PC-9 (cell line): ENCODE data around the gene SLC45A2. TPM values are rescaled to one million over a fixed set of nuclear protein-coding genes. Genes with fewer than 3 reads are reported as not detected.

Source experiments
- BruUV-seq: library from RNA; stranded (reverse); fragments of 400-500 nt; replicated peaks from 2 replicates; lab custom pipeline; 2021; lab: Mats Ljungman, UMichigan
- CTCF ChIA-PET: fragments of 300-600 bp; sonication (Branson Sonifier 250); formaldehyde crosslinking; loops from one replicate; lab custom pipeline; 2022; ENCODE audit warnings: antibody characterized with exemption; lab: Charles Lee
- POLR2A ChIA-PET: fragments of 300-600 bp; sonication (Branson Sonifier 250); formaldehyde crosslinking; loops from one replicate; lab custom pipeline; 2022; ENCODE audit warnings: antibody characterized with exemption; ENCODE audit not compliant: unreplicated experiment; lab: Charles Lee
- DNase-seq, 2 experiments: peaks; one replicate each; pipeline versions ENCODE4 v3.0.0 to v3.0.0-alpha.2; 2015 to 2022; ENCODE audit warnings: mixed read lengths in 1 of 2
- H2AFZ ChIP-seq: fragments of 200-600 bp; sonication (generic); 2 replicates; pipeline ENCODE4 v1.8.1; 2017; ENCODE audit warnings: antibody characterized with exemption
- H3F3A ChIP-seq: fragments of 200-600 bp; sonication (generic); 2 replicates; pipeline ENCODE4 v1.8.1; 2017; ENCODE audit warnings: antibody characterized with exemption, mild to moderate bottlenecking, low read depth; ENCODE audit not compliant: insufficient read depth
- H3K27ac ChIP-seq: fragments of 200-600 bp; sonication (generic); 2 replicates; pipeline ENCODE4 v1.6.1; 2016; ENCODE audit warnings: mixed run types
- H3K27me3 ChIP-seq: fragments of 200-600 bp; sonication (generic); 2 replicates; pipeline ENCODE4 v1.6.1; 2016; ENCODE audit warnings: low read depth, mixed run types; ENCODE audit not compliant: insufficient read depth
- H3K36me3 ChIP-seq: fragments of 200-600 bp; sonication (generic); 2 replicates; pipeline ENCODE4 v1.6.1; 2016; ENCODE audit warnings: low read depth, mixed run types
- H3K4me1 ChIP-seq: fragments of 200-600 bp; sonication (generic); replicated peaks from 2 replicates; pipeline ENCODE4 v1.6.1; 2016; ENCODE audit warnings: mixed run types; ENCODE audit not compliant: insufficient read depth
- H3K4me2 ChIP-seq: fragments of 200-600 bp; sonication (generic); 2 replicates; pipeline ENCODE4 v1.6.1; 2017; ENCODE audit warnings: mixed run types
- H3K4me3 ChIP-seq: fragments of 200-600 bp; sonication (generic); 2 replicates; pipeline ENCODE4 v1.6.1; 2016; ENCODE audit warnings: mixed run types
- H3K79me2 ChIP-seq: fragments of 200-600 bp; sonication (generic); 2 replicates; pipeline ENCODE4 v1.6.1; 2017; ENCODE audit warnings: low read depth, mixed run types
- H3K9me2 ChIP-seq: fragments of 200-600 bp; sonication (generic); 2 replicates; pipeline ENCODE4 v1.8.1; 2017; ENCODE audit warnings: mild to moderate bottlenecking; ENCODE audit not compliant: insufficient read depth
- H3K9me3 ChIP-seq: fragments of 200-600 bp; sonication (generic); 2 replicates; pipeline ENCODE4 v1.8.1; 2016; ENCODE audit warnings: low read depth; ENCODE audit not compliant: insufficient read depth
- H4K20me1 ChIP-seq: fragments of 200-600 bp; sonication (generic); 2 replicates; pipeline ENCODE4 v1.8.1; 2017; ENCODE audit not compliant: insufficient read depth
- CTCF ChIP-seq: fragments of 200-600 bp; sonication (generic); conservative IDR thresholded peaks from 2 replicates; pipeline ENCODE4 v1.6.1; 2017; ENCODE audit warnings: mixed run types, antibody characterized with exemption, mild to moderate bottlenecking, moderate library complexity
- EZH2 ChIP-seq: fragments of 200-600 bp; sonication (generic); IDR thresholded peaks from 2 replicates; pipeline ENCODE4 v1.8.0; 2017; ENCODE audit warnings: antibody characterized with exemption, low read depth
- intact Hi-C: fragments of 100-400 bp; cut with micrococcal nuclease; formaldehyde crosslinking; loops from one replicate; pipeline ENCODE4 v1.10.0; 2022; ENCODE audit not compliant: unreplicated experiment
- total RNA-seq: library from RNA; stranded (reverse); gene quantifications from 2 replicates; pipeline ENCODE4 v1.2.3, GENCODE V29; 2021

The SLC45A2 gene
- total RNA-seq, 1 experiment from 2014 or later, result 0.33 TPM

GRCh38 chr5:33934176-33934575 is 50.3 kb downstream of the SLC45A2 start:
- H4K20me1 ChIP-seq, result no peaks in the 10 kb centered on the region
- H3K4me3 ChIP-seq, result no peak overlapping the region
- H3K4me2 ChIP-seq, result peak overlapping the region; percentile 34
- H2AFZ ChIP-seq, result 0 out of 2 replicates have a peak overlapping the region, but pooled peaks have one; percentile 15
- CTCF ChIA-PET, result interaction anchor here (0.5 to 1.8 kb wide), 16 partner anchors 31 to 498 kb away, joined by 3 to 25 read pairs (median 6); partner anchors contain the start of gene ADAMTS12
- peaks cover 12% of the 10 kb centered on the region; the same call in 1 of the 2 replicates for H3K9me3 ChIP-seq
- POLR2A ChIA-PET, result interaction anchor here (0.5 to 0.6 kb wide), 2 partner anchors 149 to 1092 kb away, joined by 6 to 11 read pairs; no protein-coding TSS in a partner anchor
- H3K36me3 ChIP-seq, result no peaks in the 10 kb centered on the region
- H3K27me3 ChIP-seq, result no peaks in the 10 kb centered on the region
- H3K79me2 ChIP-seq, result no peaks in the 10 kb centered on the region
- DNase-seq, result peak; percentile 19 to 81
- no peak for TF ChIP-seq CTCF
- TF ChIP-seq EZH2, result no peak
- H3K9me2 ChIP-seq, result no peaks in the 10 kb centered on the region
- no TSS peak for BruUV-seq
- intact Hi-C loops, result loop anchor here (1.0 to 10.0 kb wide), 13 partner anchors 31 to 498 kb away; partner anchors contain the start of gene TARS1
- H3F3A ChIP-seq, result peaks cover 5% of the 10 kb centered on the region
- H3K4me1 ChIP-seq, result peaks cover 14% of the 10 kb centered on the region
- H3K27ac ChIP-seq, result peak overlapping the region; percentile 73

- Histone ChIP-seq H3F3A (peaks cover 5% of the 10 kb centered on the region), H3K36me3 (no peaks in the 10 kb centered on the region), H4K20me1 (no peaks in the 10 kb centered on the region), H3K27ac (peak overlapping the region; percentile 73), H2AFZ (no peak overlapping the region), H3K79me2 (no peaks in the 10 kb centered on the region), H3K4me3 (no peak overlapping the region), H3K4me2 (peak overlapping the region; percentile 34), H3K9me2 (no peaks in the 10 kb centered on the region), H3K4me1 (peaks cover 14% of the 10 kb centered on the region), H3K9me3 (peaks cover 12% of the 10 kb centered on the region; the same call in 1 of the 2 replicates), H3K27me3 (no peaks in the 10 kb centered on the region)
- intact Hi-C loops, result loop anchor here (1.0 to 10.0 kb wide), 13 partner anchors 30 to 497 kb away; partner anchors contain the start of gene TARS1
- DNase-seq, result no peak
- no TSS peak for BruUV-seq
- ChIA-PET CTCF (interaction anchor here (0.5 to 1.8 kb wide), 10 partner anchors 31 to 495 kb away, joined by 3 to 25 read pairs (median 7); no protein-coding TSS in a partner anchor), POLR2A (no interaction called here)
- no peak for TF ChIP-seq EZH2
Measured at GRCh38 chr5:33933723-33934169, 50.7 kb downstream of the SLC45A2 start.

DNA sequence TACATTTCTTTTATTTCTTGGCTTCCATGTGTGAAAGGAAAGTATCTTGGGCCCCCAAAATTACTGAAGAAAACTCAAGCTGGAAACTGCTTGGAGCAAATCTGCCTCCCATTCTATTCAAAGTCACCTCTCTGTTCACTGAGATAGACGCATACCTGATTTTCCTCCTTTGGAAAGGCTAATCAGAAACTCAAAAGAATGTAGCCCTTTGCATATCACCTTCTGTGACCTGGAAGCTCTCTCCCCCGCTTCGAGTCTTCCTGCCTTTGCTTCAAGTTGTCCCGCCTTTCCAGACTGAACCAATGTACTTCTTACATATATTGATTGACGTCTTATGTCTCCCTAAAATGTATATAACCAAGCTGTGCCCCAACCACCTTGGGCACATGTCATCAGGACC is 53.4 kb downstream of the SLC45A2 start:
- intact Hi-C loops, result loop anchor here (10.0 kb wide), 2 partner anchors 196 to 376 kb away; no protein-coding TSS in a partner anchor
- no peak for TF ChIP-seq EZH2
- TF ChIP-seq CTCF, result no peak
- H2AFZ ChIP-seq, result no peak overlapping the region
- peaks cover 30% of the 10 kb centered on the region for H3K4me1 ChIP-seq
- H3K9me3 ChIP-seq, result peaks cover 12% of the 10 kb centered on the region; the same call in 1 of the 2 replicates
- DNase-seq, result no peak
- POLR2A ChIA-PET, result no interaction called here
- no peaks in the 10 kb centered on the region for H3K9me2 ChIP-seq
- no TSS peak for BruUV-seq
- no peaks in the 10 kb centered on the region for H3K27me3 ChIP-seq
- H3K4me3 ChIP-seq, result no peak overlapping the region
- H3K4me2 ChIP-seq, result no peak overlapping the region
- CTCF ChIA-PET, result interaction anchor here (1.4 kb wide), 1 partner anchor 38 kb away, joined by 4 read pairs; no protein-coding TSS in a partner anchor
- H3K36me3 ChIP-seq, result no peaks in the 10 kb centered on the region
- H3F3A ChIP-seq, result peaks cover 5% of the 10 kb centered on the region
- no peak overlapping the region for H3K27ac ChIP-seq
- no peaks in the 10 kb centered on the region for H3K79me2 ChIP-seq
- no peaks in the 10 kb centered on the region for H4K20me1 ChIP-seq
